GM21360 (cell line): ENCODE data around the gene IGFBP6.

Experiments
- ATAC-seq: cut with Tn5 transposase; IDR thresholded peaks from one replicate; pipeline ENCODE4 v1.9.1; 2021; ENCODE audit warnings: mild to moderate bottlenecking, moderate library complexity; ENCODE audit not compliant: unreplicated experiment

IGFBP6 gene

DNA sequence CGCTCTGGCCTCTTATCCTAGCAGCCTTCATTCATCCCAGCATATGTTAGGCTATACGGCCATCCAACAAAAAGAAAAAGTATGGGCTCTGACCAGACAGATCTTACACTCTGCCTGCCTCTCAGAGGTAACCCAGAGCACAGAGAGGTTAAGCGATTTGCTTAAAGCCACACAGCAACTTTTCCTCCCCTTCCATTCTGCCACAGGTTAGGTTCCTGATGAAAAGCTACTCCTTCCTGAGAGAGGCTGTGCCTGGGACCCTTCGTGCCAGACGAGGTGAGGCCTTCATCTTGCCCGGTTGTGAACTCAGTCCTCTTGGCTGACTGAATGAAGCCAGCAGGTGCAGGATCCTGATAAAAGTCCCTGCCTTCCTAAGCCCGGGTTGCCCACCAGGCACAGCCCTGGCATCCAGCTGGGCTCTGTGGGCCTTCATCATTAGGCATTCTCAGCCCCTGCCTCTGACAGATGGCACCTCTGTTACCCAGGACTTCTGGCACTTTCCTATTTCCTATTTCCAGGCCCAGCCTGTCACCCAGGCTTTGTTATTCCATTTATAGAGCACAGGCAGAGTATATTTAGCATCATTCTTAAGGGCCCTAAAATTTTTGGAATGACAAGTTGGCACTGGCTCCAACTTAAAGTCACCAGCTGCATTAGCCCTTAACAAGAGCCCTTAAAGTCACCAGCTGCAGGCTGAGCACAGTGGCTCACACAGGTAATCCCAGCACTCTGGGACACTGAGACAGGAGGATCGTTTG lies 18.6 kb downstream of the IGFBP6 start:
- no peak for ATAC-seq

DNA sequence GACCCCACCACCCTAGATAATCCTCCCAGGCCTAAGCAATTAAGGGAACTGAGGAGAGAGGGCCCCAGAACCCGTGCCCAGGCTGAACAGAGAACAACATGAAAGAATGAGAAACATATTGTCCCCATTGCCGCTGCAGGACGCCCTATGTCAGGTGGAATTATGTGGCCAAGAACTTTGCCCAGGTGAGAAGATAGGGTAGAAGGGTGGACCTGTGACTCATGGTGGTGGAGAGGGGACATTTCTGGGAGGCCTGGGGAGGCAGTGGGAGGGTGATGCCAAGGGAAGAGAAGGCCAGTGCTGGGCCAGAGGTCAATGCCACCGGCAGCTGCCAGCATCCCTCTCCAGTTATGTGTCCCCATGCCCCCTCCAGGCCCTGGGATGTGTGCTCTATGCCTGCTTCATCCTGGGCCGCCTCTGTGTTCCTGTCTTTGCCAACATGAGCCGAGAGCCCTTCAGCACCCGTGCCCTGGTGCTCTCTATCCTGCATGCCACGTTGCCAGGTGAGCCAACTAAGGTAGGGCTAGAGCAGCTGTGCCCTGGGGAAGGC lies 21.4 kb downstream of the IGFBP6 start:
- no peak for ATAC-seq

DNA sequence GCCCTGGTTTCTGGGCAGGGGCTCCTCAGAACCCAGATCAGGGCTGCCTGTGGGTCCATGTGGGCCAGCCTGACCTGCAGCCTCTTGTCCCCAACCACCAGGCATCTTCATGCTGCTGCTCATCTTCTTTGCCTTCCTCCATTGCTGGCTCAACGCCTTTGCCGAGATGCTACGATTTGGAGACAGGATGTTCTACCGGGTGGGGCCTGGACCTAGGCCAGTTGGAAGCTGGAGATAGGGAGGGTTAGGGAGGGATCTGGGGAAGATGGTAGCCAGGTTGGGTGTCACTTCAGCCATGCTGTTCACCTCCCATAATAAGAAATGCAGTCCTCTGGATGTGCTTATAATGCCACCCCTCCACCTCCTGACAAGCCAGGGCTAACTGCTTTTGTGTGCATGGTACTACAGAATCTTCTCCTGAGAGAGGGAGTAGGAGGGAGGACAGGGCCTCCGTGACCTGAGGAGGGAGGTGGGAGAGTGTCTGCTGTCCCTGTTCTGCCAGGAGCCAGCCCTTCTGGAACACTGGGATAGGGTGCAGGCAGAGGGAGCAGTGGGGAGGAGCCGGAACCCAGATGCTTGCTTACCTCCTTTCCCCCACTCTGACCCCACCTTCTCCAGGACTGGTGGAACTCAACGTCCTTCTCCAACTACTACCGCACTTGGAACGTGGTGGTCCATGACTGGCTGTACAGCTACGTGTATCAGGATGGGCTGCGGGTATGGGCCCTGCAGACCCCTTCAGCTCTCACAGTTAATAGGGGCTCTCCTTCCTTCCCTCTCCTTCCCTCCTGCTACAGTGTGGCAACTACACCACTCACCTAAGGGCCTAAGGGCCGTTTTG lies 23.4 kb downstream of the IGFBP6 start:
- ATAC-seq = no peak

DNA sequence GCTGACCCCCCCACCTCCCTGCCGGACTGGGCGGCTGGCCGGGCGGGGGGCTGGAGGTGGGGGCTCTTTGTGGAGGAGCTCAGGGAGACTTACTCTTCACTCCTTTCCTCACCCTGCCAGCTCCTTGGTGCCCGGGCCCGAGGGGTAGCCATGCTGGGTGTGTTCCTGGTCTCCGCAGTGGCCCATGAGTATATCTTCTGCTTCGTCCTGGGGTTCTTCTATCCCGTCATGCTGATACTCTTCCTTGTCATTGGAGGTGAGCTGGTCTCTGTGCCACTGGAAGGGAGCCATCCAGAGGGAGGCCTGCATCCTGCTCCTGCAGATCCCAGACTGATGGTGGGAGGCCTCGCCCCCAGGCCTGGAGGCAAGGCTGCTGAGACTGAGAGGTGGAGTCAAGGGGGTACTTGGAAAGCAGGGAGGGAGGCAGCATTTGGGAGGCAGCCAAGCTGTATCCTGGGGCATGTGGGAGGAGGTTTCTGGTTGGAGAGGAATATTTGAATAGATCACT lies 25.5 kb downstream of the IGFBP6 start:
- ATAC-seq = no peak

DNA sequence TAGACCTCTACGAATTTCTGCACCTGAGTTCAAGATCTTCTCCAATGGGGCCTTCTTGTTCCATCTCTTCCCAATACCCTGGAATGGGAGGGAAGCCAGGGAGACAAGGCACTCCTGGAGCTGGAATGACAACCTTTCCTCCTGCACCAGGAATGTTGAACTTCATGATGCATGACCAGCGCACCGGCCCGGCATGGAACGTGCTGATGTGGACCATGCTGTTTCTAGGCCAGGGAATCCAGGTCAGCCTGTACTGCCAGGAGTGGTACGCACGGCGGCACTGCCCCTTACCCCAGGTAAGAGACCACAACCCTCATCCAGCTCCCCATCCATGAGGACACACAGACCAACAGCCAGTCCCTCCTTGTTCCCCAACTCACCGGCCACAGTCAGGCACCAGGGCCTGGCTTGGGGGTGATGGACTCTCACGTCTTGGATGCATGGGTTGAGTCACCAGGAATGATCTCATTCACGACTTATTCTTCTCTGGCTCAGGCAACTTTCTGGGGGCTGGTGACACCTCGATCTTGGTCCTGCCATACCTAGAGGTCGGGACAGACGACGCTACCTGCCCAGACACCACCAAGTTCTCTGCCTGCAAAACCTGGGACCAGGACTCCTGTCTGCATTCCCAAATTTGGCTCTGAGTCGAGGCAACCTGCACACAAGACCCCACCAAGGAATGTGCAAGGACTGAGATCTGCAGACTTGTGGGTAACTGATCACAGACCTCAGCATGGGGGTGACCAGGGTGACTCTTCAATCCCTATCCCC lies 26.3 kb downstream of the IGFBP6 start:
- ATAC-seq = no peak

DNA sequence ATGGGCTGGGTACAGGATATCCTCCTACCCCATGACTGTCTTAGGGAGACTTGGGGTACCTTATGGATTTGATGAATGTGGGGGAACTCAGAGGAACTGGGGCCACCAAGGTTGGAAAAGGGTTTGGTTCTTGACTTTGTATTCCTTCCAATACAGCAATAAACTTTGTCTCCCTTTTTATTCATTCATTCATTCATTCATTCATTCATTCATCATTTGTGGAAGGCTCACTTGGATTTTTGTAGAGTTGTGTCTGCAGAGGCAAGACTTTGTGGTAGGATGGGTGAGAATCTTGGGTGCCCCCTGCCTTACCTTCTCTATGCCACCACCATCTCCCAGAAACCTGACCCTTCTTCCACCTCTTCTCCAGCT lies 26.9 kb downstream of the IGFBP6 start:
- ATAC-seq = no peak

DNA sequence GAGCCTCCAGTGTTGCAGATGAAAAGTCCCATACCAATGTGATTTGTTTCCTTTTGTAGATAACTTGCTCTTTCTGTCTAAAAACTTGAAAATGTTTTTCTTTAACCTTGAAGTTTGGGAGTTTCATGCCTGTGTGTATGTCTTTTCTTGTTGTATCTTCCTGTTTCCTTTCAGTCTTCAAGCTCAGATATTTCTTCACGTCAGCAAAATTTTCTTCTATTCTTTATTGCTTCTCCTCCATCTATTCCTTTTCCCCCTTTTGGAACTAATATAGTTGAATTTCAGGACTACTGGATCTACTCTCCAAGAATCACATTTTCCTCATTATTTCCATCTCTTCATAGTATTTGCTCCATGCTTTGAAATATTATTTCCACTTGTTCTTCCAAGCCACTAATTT lies 29.7 kb downstream of the IGFBP6 start:
- ATAC-seq = no peak

DNA sequence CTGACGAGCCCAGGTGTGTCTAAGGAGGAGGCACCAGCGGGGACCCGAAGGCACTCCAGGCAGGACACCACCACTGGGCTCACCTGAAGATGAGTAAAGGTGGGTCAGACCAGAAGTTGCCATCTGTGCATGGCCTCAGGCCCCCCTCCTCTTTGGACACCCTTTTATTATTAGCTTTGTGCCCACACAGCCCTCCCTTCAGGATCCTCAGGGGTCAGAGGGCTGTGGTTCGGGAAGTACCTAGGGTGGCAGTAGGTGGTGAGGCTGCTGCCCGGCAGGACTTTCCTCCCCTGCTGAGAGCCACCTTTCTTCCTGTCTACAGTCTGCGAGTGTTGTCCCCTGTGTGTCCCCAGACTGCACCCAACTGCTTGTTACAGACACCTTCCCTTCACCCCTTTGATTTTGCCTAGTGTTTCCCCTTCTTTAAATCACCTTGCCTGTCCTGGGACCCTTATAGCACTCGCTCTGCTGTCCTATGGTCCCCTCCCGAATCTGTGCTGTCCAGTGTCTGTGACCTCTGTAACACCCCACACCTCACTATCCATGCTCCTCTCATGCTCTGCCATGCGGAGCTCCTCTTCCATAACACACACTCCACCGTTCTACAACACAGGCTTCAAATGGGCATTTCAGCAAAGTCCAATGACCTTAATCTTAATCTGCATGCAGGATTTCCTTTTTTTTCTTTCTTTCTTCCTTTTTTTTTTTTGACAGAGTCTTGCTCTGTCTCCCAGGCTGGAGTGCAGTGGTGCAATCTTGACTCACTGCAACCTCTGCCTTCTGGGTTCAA lies 31.5 kb downstream of the IGFBP6 start:
- no peak for ATAC-seq

DNA sequence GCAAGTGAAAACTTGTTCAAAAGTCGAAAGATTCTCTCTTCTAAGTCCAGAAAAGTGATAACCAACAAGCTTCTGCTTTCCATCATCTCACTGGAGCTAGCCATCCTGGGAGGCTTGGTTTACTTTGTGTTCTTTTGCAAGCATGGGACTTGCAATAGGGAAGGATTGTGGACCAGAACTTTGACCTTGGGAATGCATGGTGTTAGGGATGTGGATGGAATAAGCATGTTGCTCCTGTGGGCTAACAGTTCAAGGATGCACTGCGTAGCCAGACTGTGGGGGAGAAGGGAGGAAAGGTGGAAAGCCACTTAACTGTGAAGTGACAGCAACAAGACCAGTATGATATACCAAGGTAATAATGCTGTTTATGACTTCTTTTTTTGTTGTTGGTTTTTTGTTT lies 34.4 kb downstream of the IGFBP6 start:
- no peak for ATAC-seq

DNA sequence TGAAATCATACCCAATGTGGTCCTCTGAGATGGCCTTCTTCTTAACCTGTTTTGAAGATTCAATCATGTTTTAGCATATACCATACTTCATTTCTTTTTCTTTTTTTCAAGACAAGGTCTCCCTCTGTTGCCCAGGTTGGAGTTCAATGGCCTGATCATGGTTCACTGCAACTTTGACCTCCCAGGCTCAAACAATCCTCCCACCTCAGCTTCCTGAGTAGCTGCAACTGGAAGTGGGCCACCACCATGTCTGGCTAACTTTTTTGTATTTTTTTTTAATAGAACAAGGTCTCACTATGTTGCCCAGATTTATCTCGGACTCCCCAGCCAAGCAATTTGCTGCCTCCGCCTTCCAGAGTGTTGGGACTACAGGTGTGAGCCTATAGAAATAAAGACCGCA lies 36.3 kb downstream of the IGFBP6 start:
- ATAC-seq = no peak

DNA sequence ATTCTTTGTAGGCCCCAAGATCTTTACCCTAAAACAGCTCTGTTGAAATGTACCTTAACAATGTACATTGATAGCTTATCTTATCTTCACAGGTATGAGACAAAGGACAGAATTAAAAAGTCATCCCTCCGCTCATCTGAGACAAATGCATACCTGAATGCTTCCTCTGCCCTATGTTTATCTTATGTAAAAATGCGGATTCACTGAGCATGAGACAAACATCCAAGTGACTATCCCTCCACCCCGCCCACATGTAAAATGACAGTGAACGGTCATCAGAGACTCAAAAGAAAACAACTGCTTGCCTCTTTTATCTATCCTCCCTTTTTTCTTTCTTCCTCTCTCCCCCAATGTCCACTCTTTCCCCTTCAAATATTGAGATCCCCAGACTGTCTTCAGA lies 45.9 kb downstream of the IGFBP6 start:
- no peak for ATAC-seq

DNA sequence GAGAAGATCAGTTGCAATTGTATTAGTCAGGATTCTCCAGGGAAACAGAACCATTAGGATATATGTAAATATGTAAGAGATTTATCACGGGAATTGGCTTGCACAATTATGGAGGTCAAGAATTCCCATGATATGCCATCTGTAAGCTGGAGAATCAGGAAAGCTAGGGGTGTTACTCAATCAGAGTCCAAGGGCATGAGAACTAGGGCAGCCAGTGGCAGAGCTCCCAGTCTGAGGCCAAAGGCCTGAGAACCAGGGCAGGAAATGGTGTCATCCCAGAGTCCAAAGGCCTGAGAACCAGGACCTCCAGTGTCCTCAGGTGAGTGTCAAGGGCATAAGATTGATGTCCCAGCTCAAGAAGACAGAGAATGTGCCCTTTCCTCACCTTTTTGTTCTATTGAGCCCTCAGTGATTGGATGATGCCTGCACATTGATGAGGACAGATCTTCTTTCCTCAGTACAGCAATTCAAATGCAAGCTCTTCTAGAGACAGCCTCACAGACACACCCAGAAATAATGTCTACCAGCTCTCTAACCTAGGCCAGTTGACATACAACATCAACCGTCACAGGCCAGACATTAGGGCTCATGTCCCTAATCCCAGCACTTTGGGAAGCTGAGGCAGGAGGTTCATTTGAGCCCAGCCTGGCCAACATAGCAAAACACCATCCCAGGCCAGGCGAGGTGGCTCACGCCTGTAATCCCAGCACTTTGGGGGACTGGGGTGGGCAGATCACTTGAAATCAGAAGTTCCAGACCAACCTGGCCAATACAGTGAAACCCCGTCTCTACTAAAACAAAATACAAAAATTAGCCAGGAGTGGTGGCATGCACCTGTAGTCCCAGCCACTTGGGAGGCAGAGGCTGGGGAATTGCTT lies 48.2 kb downstream of the IGFBP6 start:
- no peak for ATAC-seq

DNA sequence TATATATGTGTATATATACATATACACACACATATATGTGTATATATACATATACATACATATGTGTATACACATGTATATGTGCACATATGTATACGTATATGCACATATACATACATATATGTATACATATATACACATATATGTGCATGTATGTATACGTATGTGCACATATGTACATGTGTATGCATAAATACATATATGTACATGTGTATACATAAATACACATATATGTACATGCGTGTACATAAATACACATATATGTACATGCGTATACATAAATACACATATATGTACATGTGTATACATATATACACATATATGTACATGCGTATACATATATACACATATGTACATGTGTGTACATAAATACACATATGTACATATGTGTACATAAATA lies 49.7 kb downstream of the IGFBP6 start:
- ATAC-seq = no peak

DNA sequence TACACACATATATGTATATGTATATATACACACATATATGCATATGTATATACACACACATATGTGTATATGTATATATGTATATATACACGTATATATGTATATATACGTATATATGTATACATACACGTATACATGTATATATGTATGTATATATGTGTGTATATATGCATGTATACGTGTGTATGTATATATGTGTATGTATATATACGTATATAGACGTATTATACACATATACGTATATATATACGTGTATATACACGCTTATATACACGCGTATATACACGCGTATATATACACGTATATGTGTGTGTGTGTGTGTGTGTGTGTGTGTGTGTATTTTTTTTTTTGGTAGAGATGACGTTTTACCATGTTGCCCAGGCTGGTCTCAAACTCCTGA lies 50.2 kb downstream of the IGFBP6 start:
- ATAC-seq = no peak

DNA sequence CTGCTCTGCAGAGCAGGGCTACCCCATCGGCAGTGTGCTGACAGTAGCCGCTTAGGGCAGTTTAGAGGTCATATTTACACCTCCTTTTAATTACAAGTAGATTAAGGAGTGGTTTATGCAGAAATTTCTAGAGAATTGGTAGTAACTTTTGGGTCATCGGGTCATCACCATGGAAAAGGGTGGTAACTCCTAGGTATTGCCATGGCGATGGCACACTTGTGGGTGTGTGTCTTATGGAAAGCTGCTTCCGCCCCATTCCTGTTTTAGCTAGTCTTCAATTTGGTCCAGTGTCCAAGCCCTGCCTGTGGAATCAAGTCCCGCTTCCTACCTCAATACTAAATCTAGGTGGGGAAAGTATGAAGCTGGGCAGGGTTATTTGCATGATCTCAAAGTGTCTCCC lies 53.6 kb downstream of the IGFBP6 start:
- ATAC-seq = no peak
